Muscle of back (tissue), 13 donors: Measurements from ENCODE around the gene SUPT20HL2. TPM values are rescaled to one million over a fixed set of nuclear protein-coding genes. Genes with fewer than 3 reads are reported as not detected.
"Not testable (repeated sequence)": the region's sequence is repeated elsewhere in the genome, so short reads cannot be mapped to it uniquely, and the experiment has no call there.

ENCODE experiments used
- DNase-seq, 3 donors: peaks; one replicate each; pipeline versions ENCODE4 v3.0.0 to v3.0.0-alpha.2; 2013
- long read RNA-seq, 9 donors: transcript quantifications; one replicate each; lab custom pipeline, GENCODE V29; 2026
- polyA plus RNA-seq, 10 donors: library from polyadenylated mRNA; unstranded; fragments of 120-200 nt; gene quantifications; one replicate each; pipeline ENCODE4 v1.2.1, GENCODE V29; 2013; ENCODE audit not compliant: insufficient read length in 10 of 10

The SUPT20HL2 gene
- polyA plus RNA-seq: under 1 TPM in 9 of 10 donors, not detected in 1; 0.07 to 0.26 (median 0.13) TPM
- long read RNA-seq, donor 1: 0 reads
- long read RNA-seq, donor 2: 0 reads
- long read RNA-seq, donor 3: 0 reads
- long read RNA-seq, donor 4: 0 reads
- long read RNA-seq, donor 5, partial matches to known transcripts: 0 of 1 reads
- long read RNA-seq, donor 5, other reads (novel, unspliced or antisense): 0 of 1 reads
- long read RNA-seq, donor 6: 0 reads
- long read RNA-seq, donor 7: 0 reads
- long read RNA-seq, donor 8: 0 reads
- long read RNA-seq, donor 9: 0 reads

GRCh38 chrX:24314019-24314635 lies at the start of gene SUPT20HL2:
SUPT20HL2 (minus strand) TSS chrX:24314069; CDS start chrX:24313315, 754 bp downstream.
- DNase-seq: no peak

DNA sequence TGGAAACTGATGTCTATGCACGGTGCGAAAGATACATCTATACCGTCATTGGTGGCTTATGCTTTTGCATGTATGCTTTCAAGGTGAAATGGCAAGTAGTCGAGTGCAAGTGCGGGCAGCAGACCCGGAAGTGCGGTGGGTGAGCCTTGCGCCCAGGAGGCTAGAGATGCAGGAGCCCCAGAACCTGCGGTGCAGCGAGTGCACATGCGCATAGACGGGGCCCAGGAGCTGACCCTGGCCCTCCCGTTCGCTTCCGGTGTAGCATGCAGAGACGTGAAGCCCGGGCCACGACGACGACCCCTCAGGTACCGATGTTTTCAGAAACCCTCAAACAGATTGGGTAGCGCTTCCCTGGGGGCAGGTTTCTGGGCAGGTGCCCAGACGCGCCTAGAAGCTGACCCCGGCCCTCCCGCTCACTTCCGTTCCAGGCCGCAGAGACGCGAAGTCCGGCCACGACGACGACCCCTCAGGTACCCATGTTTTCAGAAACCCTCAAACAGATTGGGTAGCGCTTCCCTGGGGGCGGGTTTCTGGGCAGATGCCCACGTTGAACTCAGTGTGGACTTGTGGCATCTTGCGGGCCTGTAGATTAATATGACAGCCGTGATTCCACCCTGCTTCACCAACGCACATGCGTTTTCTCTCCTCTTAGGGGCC lies 48.3 kb upstream of the SUPT20HL2 start:
- not testable (repeated sequence) for DNase-seq

GRCh38 chrX:24360272-24360671 lies 46.4 kb upstream of the SUPT20HL2 start, which contains the start of gene SUPT20HL1:
SUPT20HL1 (plus strand) TSS chrX:24360639; CDS start chrX:24362761, 2,122 bp downstream.
- no peak for DNase-seq

- no peak for DNase-seq
These were observed 43.2 kb upstream of the SUPT20HL2 start for GRCh38 chrX:24357106-24357505.

GRCh38 chrX:24355095-24355494 lies 41.2 kb upstream of the SUPT20HL2 start:
- DNase-seq: no peak

DNA sequence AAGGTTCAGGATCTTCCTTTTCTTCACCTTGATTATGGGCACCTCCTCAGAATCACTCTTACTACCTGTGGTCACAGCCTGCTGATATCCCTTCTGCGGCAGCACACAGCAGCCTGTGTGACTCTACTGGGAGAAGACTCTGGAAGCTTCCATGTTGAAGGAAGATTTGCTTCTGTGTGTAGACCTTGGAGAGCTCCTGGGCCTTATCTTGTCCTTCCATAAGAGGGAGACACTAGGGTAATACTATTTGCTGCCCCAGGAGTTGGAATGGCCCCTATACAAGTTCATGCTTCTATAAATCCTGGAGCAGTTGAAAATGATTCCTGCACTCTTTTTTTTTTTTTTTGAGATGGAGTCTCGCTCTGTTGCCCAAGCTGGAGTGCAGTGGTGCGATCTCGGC lies 36.3 kb upstream of the SUPT20HL2 start:
- DNase-seq: no peak

DNA sequence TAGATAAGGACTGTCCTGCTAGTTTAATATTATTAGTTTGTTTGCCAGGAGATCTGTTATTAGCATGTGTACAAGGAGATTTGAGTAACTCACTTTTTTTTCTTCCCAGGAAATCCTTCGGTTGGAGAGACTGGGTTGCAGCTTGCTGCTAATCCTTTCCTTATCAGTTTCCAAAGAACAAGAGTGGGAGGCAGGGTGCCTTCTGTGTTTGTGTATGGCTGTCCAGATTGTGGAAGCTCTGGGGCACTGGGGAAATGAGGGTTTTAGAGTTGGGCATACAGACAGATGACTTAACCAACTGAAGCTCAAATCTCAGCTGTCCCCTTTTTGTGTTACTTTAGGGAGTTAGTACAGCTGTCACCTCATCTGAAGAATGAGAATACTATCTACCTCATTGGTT lies 34.0 kb upstream of the SUPT20HL2 start:
- DNase-seq: no peak

GRCh38 chrX:24343719-24344118 lies 29.9 kb upstream of the SUPT20HL2 start:
- no peak for DNase-seq

GRCh38 chrX:24341795-24342194 lies 27.9 kb upstream of the SUPT20HL2 start:
- DNase-seq: peak in 1 of 3 donors; percentile 63

DNA sequence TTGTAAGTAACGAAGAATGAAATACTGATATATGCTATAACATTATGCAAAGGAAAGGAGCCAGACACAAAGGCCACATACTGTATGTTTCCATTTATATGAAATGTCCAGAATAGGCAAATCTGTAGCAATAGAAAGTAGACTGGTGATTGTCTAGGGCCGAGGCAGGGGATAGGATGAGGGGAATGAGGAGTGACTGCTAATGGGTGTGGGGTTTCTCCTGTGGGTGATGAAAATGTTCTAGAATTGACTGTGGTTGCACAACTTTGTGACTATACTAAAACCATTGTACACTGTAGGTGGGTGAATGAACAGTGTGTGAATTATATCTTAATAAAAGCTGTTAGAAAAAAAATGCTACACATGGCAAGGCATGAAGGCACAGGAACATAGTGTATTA lies 26.6 kb upstream of the SUPT20HL2 start:
- DNase-seq: no peak

- DNase-seq: no peak
These were observed 26.0 kb upstream of the SUPT20HL2 start for GRCh38 chrX:24339911-24340310.

- no peak for DNase-seq
These were observed 22.0 kb upstream of the SUPT20HL2 start for GRCh38 chrX:24335871-24336270.

- DNase-seq: no peak
These were observed 20.6 kb upstream of the SUPT20HL2 start for GRCh38 chrX:24334461-24334860.

- DNase-seq: no peak
These were observed 19.5 kb upstream of the SUPT20HL2 start for GRCh38 chrX:24333371-24333770.

GRCh38 chrX:24332878-24333277 lies 19.0 kb upstream of the SUPT20HL2 start:
- no peak for DNase-seq

DNA sequence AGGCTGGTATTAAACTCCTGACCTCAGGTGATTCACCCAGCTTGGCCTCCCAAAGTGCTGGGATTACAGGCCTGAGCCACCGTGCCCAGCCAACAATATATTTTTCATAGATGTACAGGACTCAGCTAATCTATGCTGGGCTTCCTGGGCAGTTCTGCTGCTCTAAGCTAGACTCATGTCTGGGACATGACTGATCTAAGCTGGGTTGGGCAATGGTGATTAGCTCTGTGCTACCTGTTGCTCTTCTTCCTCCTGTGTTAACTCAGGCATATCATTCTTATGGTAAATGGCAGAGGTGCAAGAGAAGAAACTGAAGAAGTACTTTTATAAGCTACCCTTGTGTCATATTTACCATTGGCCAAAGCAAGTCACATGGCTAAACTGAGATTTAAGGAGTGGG lies 11.4 kb upstream of the SUPT20HL2 start:
- no peak for DNase-seq

DNA sequence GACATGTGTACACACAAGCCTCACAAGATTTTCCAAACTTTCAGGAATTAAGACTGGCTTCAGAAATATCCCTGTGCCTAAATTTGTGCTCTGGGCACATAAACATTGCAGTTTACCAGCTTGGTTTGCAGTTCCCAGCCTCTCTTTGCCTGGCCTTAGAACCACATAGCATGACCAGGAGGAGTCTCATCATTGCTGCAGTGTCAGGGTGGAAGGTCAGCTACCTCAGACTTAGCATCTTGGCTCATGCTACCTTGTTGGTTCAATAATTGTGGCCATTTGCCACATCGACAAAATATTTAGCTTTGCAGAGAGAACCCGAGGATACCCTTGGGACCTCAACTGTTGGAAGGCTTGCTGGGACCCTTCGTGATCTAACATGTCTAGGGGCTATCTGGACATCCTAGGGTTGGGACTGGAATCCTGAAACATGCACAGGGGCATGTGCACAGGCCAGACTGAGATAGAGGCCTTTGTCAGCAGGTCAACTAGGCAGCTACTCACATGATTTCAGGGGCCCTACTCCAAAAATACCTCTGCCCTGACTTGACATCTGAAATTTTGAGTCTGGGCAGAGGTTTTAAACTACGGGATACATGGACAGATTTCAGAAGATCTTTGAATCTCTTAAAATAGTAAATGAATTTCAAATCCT lies 8.0 kb upstream of the SUPT20HL2 start:
- DNase-seq: no peak

- no peak for DNase-seq
These were observed 3.7 kb upstream of the SUPT20HL2 start for GRCh38 chrX:24317567-24317966.

GRCh38 chrX:24316111-24316510 lies 2.2 kb upstream of the SUPT20HL2 start:
- no peak for DNase-seq

DNA sequence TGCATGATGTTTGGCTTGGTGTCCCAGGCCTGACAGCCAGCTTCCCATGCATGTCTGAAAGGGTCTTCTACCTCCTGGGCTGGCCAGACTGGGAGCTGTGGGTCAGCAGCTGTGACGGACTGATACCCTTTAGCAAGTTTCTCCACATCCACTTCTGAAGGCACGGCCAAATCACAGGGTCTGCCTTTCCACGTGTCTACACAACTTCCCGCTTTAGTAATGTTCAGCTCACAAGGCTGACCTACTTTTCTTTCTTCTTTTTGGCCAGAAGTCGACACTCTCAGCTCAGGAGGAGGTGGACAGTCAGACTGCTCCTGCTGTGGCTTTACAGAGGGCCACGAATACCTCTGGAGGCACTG lies 1.6 kb downstream of the SUPT20HL2 start:
- not testable (repeated sequence) for DNase-seq

GRCh38 chrX:24311507-24312248 lies 2.2 kb downstream of the SUPT20HL2 start:
- DNase-seq: not testable (repeated sequence)

- DNase-seq: not testable (repeated sequence)
These were observed 3.0 kb downstream of the SUPT20HL2 start for GRCh38 chrX:24310916-24311315.
